ENCODE results near the gene IDH2.

DNA sequence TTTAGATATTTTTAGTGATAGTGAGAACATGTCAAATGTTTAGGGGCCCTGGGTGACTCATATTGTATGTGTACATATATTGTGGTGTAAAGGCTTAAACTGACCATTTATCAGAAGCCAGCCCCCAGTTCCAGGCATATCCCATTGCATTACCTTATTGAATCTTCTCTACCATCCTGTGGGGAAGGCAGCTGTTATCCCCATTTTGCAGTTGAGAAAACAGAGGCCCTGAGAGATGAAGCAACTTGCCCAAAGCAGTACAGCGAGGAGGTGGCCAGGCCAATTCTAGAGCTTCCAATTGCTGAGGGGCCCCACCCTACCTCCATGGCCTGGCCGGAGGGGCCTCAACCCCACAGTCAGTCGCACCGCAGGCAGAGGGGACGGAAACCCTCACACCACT lies 53.2 kb downstream of the IDH2 start:
- TF ChIP-seq, protein P1, sequence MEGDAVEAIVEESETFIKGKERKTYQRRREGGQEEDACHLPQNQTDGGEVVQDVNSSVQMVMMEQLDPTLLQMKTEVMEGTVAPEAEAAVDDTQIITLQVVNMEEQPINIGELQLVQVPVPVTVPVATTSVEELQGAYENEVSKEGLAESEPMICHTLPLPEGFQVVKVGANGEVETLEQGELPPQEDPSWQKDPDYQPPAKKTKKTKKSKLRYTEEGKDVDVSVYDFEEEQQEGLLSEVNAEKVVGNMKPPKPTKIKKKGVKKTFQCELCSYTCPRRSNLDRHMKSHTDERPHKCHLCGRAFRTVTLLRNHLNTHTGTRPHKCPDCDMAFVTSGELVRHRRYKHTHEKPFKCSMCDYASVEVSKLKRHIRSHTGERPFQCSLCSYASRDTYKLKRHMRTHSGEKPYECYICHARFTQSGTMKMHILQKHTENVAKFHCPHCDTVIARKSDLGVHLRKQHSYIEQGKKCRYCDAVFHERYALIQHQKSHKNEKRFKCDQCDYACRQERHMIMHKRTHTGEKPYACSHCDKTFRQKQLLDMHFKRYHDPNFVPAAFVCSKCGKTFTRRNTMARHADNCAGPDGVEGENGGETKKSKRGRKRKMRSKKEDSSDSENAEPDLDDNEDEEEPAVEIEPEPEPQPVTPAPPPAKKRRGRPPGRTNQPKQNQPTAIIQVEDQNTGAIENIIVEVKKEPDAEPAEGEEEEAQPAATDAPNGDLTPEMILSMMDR (IDR thresholded peaks at IDR 0.05): no peak
- TF ChIP-seq POLR2A (IDR thresholded peaks at IDR 0.05): no peak

All from testis (tissue), 2 donors.